ENCODE results near the gene KHDC4. TPM values are rescaled to one million over a fixed set of nuclear protein-coding genes. Genes with fewer than 3 reads are reported as not detected.
A peak's percentile ranks its signal among the peaks of the same experiment; 100 is the strongest.

KHDC4 gene
- total RNA-seq, 1 experiment from 2014 or later = 93.3 TPM

DNA sequence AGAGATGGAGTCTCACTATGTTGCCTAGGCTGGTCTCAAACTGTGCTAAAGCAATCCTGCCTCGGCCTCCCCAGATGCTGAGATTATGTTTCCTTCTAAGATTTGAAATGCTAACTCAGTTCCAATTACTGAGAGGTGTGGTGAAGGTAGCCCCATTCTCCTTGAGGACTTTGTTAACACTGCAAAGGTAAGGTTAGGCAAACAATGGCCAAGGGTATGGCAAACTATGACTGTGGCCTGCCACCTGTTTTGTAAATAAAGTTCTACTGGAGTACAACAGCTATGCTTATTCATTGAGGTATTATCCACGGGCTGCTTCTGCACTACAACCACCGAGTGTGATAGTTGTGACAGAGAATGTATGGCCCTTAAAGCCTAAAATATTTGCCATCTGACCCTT lies 13.5 kb downstream of the KHDC4 start:
- POLR2A ChIA-PET (ENCODE audit: low non-redundant PET) = no interaction called here
- TSS peak; percentile 3 for BruUV-seq (replicated peaks)
- H3K4me3 ChIP-seq (ENCODE audit: low read depth, low read length, poor library complexity, severe bottlenecking) = no peak overlapping the region
- H3K27ac ChIP-seq (ENCODE audit: low read depth, low read length, poor library complexity, severe bottlenecking) = no peak overlapping the region
- CTCF ChIA-PET = no interaction called here
- H3K9me3 ChIP-seq (ENCODE audit: low read depth, low read length, poor library complexity, severe bottlenecking) = no peaks in the 10 kb centered on the region
- peaks cover 98% of the 10 kb centered on the region for H3K36me3 ChIP-seq (ENCODE audit: insufficient read depth, low read length, poor library complexity, severe bottlenecking)
- no peaks in the 10 kb centered on the region for H3K4me1 ChIP-seq (ENCODE audit: insufficient read depth, low read length, poor library complexity, severe bottlenecking)
- no peak for TF ChIP-seq CTCF (conservative IDR thresholded peaks at IDR 0.05; ENCODE audit: low read depth, low read length)
- TF ChIP-seq EZH2 (IDR thresholded peaks at IDR 0.05; ENCODE audit: borderline replicate concordance, low read depth, low read length, poor library complexity, severe bottlenecking) = no peak
- H3K27me3 ChIP-seq (replicated peaks; ENCODE audit: insufficient read depth, low read depth, low read length, poor library complexity) = no peaks in the 10 kb centered on the region
- DNase-seq (ENCODE audit: low spot score) = no peak
- intact Hi-C loops (cut with micrococcal nuclease; ENCODE audit: unreplicated experiment) = loop anchor here (10.0 kb wide), 1 partner anchor 394 kb away; no protein-coding TSS in a partner anchor

DNA sequence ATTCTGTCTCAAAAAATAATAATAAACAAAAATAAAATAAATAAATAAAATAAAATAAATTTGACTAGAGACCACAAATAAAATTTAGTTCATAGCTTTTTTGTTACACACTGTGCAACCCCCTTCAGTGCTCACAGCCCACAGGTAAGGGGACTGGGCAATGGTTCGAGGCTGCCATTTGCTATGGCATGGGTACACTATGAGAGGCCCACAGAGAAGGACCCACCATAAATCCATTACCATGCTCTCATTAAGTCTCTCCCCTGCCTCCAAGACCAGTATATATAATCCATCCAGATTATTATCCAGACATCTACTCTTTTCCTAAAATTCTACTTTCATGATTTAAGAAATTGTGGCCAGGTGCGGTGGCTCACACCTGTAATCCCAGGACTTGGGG lies 14.4 kb downstream of the KHDC4 start:
- intact Hi-C loops (cut with micrococcal nuclease; ENCODE audit: unreplicated experiment) = loop anchor here (10.0 kb wide), 1 partner anchor 395 kb away; no protein-coding TSS in a partner anchor
- TF ChIP-seq EZH2 (IDR thresholded peaks at IDR 0.05; ENCODE audit: borderline replicate concordance, low read depth, low read length, poor library complexity, severe bottlenecking) = no peak
- no peak for TF ChIP-seq CTCF (conservative IDR thresholded peaks at IDR 0.05; ENCODE audit: low read depth, low read length)
- H3K9me3 ChIP-seq (ENCODE audit: low read depth, low read length, poor library complexity, severe bottlenecking) = no peaks in the 10 kb centered on the region
- CTCF ChIA-PET = no interaction called here
- no peak overlapping the region for H3K4me3 ChIP-seq (ENCODE audit: low read depth, low read length, poor library complexity, severe bottlenecking)
- DNase-seq (ENCODE audit: low spot score) = no peak
- peaks cover 98% of the 10 kb centered on the region for H3K36me3 ChIP-seq (ENCODE audit: insufficient read depth, low read length, poor library complexity, severe bottlenecking)
- no peaks in the 10 kb centered on the region for H3K27me3 ChIP-seq (replicated peaks; ENCODE audit: insufficient read depth, low read depth, low read length, poor library complexity)
- H3K27ac ChIP-seq (ENCODE audit: low read depth, low read length, poor library complexity, severe bottlenecking) = no peak overlapping the region
- no peaks in the 10 kb centered on the region for H3K4me1 ChIP-seq (ENCODE audit: insufficient read depth, low read length, poor library complexity, severe bottlenecking)
- no TSS peak for BruUV-seq (replicated peaks)
- POLR2A ChIA-PET (ENCODE audit: low non-redundant PET) = interaction anchor here (0.6 kb wide), 1 partner anchor 57 kb away, joined by 10 read pairs; no protein-coding TSS in a partner anchor

DNA sequence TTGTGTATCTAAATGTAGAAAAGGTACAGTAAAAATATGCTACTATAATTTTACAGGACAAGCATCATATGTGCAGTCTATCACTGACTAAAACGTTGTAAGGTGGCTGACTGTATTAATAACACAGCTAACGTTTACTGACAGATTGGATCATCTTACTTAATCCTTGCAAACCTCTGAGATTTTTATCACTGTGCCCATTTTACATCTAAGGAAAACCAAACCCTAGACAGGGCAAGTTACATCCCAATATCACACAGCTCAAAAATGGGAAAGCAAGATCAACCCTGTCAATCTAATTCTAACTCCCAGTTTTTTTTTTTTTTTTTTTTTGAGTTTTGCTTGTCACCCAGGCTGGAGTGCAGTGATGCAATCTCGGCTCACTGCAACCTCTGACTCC lies 15.6 kb downstream of the KHDC4 start:
- ChIA-PET POLR2A (ENCODE audit: low non-redundant PET) (no interaction called here), CTCF (no interaction called here)
- H3K9me3 ChIP-seq (ENCODE audit: low read depth, low read length, poor library complexity, severe bottlenecking) = no peaks in the 10 kb centered on the region
- no peak overlapping the region for H3K4me3 ChIP-seq (ENCODE audit: low read depth, low read length, poor library complexity, severe bottlenecking)
- no peaks in the 10 kb centered on the region for H3K4me1 ChIP-seq (ENCODE audit: insufficient read depth, low read length, poor library complexity, severe bottlenecking)
- no peak overlapping the region for H3K27ac ChIP-seq (ENCODE audit: low read depth, low read length, poor library complexity, severe bottlenecking)
- intact Hi-C loops (cut with micrococcal nuclease; ENCODE audit: unreplicated experiment) = no loop called here
- no TSS peak for BruUV-seq (replicated peaks)
- DNase-seq (ENCODE audit: low spot score) = no peak
- TF ChIP-seq CTCF (conservative IDR thresholded peaks at IDR 0.05; ENCODE audit: low read depth, low read length) = no peak
- TF ChIP-seq EZH2 (IDR thresholded peaks at IDR 0.05; ENCODE audit: borderline replicate concordance, low read depth, low read length, poor library complexity, severe bottlenecking) = no peak
- H3K27me3 ChIP-seq (replicated peaks; ENCODE audit: insufficient read depth, low read depth, low read length, poor library complexity) = no peaks in the 10 kb centered on the region
- peaks cover 98% of the 10 kb centered on the region for H3K36me3 ChIP-seq (ENCODE audit: insufficient read depth, low read length, poor library complexity, severe bottlenecking)
